ENCODE measurements around the gene ILF3.
"Not testable (repeated sequence)": the region's sequence is repeated elsewhere in the genome, so short reads cannot be mapped to it uniquely, and the experiment has no call there.

GRCh38 chr19:10663252-10663563, 9.1 kb downstream of the ILF3 start:
- not testable (repeated sequence) for TF ChIP-seq CTCF (IDR thresholded peaks at IDR 0.05 in 2 of 3, conservative IDR thresholded peaks at IDR 0.05 in 1 of 3; ENCODE audit: borderline replicate concordance in 1 of 3, insufficient read depth in 1 of 3, low read depth in 2 of 3, low read length in 2 of 3); MAX (IDR thresholded peaks at IDR 0.05); SIN3A (IDR thresholded peaks at IDR 0.05; ENCODE audit: low read depth); REST (IDR thresholded peaks at IDR 0.05; ENCODE audit: low read depth); EZH2phosphoT487 (IDR thresholded peaks at IDR 0.05; ENCODE audit: borderline replicate concordance); POLR2A (IDR thresholded peaks at IDR 0.05; ENCODE audit: borderline replicate concordance, extremely low read depth, insufficient read depth, insufficient read length); EZH2 (IDR thresholded peaks at IDR 0.05); CBX3 (IDR thresholded peaks at IDR 0.05; ENCODE audit: low read depth)
